Lung microvascular endothelial cell (primary cell): ENCODE measurements around the gene GNB1L. TPM values are rescaled to one million over a fixed set of nuclear protein-coding genes. Genes with fewer than 3 reads are reported as not detected.
"Not testable (repeated sequence)": the region's sequence is repeated elsewhere in the genome, so short reads cannot be mapped to it uniquely, and the experiment has no call there.

ENCODE experiments used
- DNase-seq, 2 donors: peaks; one replicate each; pipeline versions ENCODE4 v3.0.0 to v3.0.0-alpha.2; 2010; ENCODE audit warnings: low read depth in 2 of 2
- total RNA-seq: library from RNA; depleted of rRNA; stranded (reverse); fragments of >200 nt; gene quantifications from 2 replicates; pipeline ENCODE4 v1.2.1, GENCODE V29; 2014

The GNB1L gene
- total RNA-seq, 1 donor from 2014 or later = 4.4 TPM

- DNase-seq = no peak
Observed at GRCh38 chr22:19779011-19779421, 75.7 kb downstream of the GNB1L start.

DNA sequence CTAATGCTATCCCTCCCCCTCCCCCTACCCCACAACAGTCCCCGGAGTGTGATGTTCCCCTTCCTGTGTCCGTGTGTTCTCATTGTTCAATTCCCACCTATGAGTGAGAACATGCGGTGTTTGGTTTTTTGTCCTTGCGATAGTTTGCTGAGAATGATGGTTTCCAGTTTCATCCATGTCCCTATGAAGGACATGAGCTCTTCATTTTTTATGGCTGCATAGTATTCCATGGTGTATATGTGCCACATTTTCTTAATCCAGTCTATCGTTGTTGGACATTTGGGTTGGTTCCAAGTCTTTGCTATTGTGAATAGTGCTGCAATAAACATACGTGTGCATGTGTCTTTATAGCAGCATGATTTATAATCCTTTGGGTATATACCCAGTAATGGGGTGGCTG, 77.5 kb downstream of the GNB1L start:
- not testable (repeated sequence) for DNase-seq

GRCh38 chr22:19776433-19777031, 78.1 kb downstream of the GNB1L start:
- DNase-seq = no peak

DNA sequence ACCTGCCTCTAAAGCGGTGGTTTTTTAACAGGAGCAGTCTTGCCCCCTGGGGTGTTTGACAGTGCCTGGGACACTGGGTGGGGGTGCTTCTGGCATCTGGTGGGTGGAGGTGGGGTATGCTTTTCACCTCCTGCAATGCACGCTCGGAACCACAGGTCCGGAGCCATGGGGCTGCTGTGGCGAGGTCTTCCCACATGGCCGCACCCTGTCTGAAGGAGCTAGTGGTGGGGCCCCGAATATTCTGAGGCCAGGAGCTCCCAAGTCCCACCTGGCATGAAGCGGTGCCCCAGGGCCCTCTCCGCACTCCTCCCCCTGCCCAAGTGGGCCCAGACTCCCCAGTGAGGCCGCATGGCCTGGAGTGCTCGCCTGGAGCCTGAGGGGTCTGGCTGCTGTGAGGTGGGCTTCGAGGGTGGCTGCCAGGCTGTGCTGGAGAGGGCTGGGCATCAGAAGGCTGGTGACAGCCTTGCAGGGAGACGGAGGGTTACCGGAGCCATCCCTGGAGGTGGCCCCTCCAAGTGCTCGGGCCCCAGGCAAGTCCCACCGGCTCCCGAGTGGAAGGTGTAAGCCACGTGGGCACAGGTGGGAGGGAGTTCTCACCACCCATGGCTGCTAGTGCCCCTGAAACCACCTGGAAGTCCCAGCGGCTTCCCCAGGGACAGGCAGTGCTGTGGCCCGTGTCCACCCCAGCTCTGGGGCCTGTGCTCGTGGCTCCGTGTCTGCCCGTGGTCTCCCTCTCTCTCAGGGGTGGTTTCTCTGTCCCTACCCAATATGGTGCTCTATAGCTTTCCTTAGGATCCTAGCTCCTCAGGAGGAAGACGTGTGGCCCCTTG, 79.0 kb downstream of the GNB1L start:
- DNase-seq = no peak

DNA sequence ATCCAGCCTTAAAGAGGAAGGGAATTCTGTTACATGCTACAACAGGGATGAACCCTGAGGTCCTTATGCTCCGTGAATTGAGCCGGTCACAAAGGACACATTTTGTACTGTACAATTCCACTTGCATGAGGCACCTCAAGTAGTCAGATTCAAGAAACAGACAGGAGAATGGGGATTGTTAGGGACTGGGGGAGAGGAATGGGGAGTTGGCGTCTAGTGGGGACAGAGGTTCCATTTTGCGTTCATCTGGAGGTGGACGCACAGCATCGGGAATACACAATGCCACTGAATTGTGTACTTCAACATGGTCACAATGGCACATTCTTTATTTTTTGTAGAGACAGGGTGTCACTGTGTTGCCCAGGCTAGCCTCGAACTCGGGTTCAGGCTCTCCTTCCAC, 80.0 kb downstream of the GNB1L start:
- DNase-seq = no peak

- DNase-seq = no peak
Observed at GRCh38 chr22:19773470-19774040, 81.1 kb downstream of the GNB1L start.

DNA sequence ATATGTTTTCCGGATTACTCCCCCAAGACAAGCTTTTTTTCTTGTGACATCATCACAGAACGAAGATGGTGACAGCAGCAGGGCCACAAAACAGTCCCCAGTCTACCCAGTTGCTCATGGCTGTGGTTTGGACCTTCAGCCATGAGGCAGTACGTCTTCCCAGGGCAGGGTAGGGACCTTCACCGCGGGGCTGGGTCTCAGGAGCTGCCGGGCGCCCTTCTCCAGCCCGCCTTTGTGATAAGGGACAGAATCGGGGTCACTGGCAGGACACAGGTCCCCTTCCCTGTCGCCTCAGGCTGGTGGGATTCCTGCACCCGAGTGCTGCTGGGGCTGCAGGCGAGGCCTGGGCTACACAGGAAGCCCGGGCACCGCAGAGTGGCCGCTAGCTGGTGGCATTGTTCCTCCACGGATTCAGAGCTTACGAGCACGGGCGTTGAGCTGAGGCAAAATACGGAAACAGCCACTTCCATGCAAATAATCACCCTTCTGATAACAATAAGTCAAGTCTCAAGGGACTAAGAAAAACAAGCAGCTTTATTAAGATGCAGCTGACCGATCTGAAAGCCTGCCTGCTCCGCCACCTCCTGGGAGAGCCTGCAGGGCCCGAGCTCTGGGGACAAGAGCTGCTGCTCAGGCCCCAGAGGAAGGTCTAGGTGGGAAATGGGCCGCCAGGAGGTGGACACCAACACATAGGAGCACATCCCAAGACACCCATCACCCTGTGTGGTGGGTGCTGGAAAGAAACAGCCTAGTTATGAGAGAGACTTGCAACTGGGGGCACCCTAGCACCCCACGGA, 81.8 kb downstream of the GNB1L start:
- peak; percentile 51 to 63 for DNase-seq

- no peak for DNase-seq
Observed at GRCh38 chr22:19772422-19772672, 82.3 kb downstream of the GNB1L start.

GRCh38 chr22:19770349-19771220, 84.1 kb downstream of the GNB1L start:
- no peak for DNase-seq

DNA sequence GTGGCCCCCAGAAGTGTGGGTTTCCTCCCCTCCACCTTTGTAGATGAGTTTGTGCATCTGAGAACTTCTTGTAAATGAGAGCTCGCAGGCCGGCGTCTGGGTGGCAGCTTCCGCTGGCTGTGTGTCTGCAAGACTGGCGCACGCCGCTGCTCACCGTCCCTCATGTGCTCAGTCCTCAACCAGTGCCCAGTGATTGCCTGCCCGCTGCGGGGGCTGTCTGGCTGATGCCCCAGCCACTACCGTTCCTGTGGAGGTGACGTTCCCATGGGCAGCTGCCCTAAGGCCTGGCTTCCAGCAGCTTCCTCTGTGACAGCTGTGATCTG, 85.3 kb downstream of the GNB1L start:
- no peak for DNase-seq

DNA sequence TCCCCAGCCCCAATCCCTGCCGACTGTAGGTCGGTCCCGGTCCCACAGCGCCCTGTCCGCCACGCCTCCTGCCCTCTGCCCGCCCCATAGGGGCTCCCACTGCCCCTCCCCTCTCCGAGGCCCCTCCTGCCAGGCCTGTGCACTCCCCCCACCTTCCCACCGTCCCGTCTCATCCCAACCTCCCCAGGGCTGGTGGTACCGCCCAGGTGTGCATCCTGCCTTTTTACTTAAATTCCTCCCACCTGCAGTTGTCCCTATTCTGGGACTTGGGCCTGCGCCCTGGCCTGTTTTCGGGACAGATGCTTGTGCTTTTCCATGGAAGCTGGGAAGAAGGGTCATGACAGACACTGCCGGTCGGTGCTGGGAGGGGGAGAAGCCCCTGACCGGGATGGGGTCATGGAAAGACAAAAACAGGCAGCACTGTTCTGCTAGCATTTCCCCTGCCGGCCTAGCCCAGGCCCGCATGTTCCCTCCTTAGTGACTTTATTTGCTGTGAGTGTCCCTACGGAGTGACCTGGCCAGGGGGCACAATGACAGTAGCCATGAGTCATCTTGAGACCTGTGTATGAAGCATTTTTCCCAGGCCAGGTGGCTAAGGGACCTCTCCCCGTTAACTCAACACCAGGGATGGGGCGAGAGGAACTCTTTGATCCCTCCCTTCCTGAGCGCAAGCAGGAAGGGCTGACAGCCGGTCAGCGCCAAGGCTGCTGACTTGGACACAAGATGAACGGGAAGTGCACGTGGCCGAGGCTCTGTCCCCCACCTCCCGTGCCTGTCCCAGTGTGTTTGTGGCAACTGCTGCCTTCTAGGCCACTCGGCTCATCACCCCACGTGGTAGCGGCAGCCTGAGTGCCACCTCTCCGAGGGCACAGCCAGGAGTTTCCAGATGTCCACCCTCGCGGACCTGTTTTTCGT, 87.0 kb downstream of the GNB1L start:
- peak; percentile 23 to 98 for DNase-seq

DNA sequence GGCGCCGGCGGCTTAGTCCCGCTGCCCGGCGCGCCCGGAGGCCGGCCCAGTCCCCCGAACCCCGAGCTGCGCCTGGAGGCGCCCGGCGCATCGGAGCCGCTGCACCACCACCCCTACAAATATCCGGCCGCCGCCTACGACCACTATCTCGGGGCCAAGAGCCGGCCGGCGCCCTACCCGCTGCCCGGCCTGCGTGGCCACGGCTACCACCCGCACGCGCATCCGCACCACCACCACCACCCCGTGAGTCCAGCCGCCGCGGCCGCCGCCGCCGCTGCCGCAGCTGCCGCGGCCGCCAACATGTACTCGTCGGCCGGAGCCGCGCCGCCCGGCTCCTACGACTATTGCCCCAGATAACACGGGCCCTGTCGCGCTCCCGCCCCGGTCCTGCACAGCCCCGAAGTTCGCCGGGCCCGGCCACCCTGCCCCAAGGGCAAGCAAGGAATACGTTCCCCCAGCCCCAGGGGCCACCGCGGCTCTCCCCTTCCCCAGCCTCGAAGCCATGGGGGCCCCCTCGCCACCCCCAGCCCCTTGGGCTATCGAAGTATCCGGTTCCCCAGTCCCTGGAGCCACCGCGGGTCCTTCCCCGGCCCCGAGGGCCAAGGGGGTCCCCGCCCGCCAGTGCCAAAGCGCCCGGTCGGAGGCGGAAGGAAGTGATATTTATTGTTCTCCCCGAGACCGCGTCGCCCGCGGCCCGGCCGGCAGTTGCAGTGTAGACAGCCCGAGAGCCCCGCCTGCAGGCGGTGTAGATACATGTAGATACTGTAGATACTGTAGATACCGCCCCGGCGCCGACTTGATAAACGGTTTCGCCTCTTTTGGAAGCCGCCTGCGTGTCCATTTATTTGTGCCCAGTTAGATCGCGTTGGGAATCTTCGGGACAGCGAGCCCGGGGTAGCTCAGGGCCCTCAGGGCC, 87.9 kb downstream of the GNB1L start:
- peak; percentile 25 to 93 for DNase-seq

GRCh38 chr22:19766240-19766510, 88.5 kb downstream of the GNB1L start:
- DNase-seq = peak in 1 of 2 donors; percentile 39

- peak in 1 of 2 donors; percentile 59 for DNase-seq
Observed at GRCh38 chr22:19765477-19766239, 89.0 kb downstream of the GNB1L start.

GRCh38 chr22:19764636-19765476, 89.8 kb downstream of the GNB1L start:
- DNase-seq = peak in 1 of 2 donors; percentile 56

- DNase-seq = peak in 1 of 2 donors; percentile 55
Observed at GRCh38 chr22:19764299-19764593, 90.4 kb downstream of the GNB1L start.

GRCh38 chr22:19763458-19764298, 91.0 kb downstream of the GNB1L start:
- peak in 1 of 2 donors; percentile 31 for DNase-seq
